GM21526 (cell line): ENCODE measurements around the gene HOXA5.

Experiments
- ATAC-seq: cut with Tn5 transposase; IDR thresholded peaks from one replicate; pipeline ENCODE4 v1.9.1; 2021; ENCODE audit warnings: moderate library complexity; ENCODE audit not compliant: unreplicated experiment, low FRiP score

HOXA5 gene

GRCh38 chr7:27182861-27183681 lies 39.6 kb upstream of the HOXA5 start:
- no peak for ATAC-seq

- no peak for ATAC-seq
Measured at GRCh38 chr7:27182285-27182841, 38.9 kb upstream of the HOXA5 start.

- ATAC-seq: no peak
Measured at GRCh38 chr7:27181795-27182275, 38.4 kb upstream of the HOXA5 start.

- no peak for ATAC-seq
Measured at GRCh38 chr7:27180431-27181420, 37.2 kb upstream of the HOXA5 start.

GRCh38 chr7:27179503-27180430 lies 36.3 kb upstream of the HOXA5 start:
- no peak for ATAC-seq

- no peak for ATAC-seq
Measured at GRCh38 chr7:27179030-27179429, 35.5 kb upstream of the HOXA5 start.

- ATAC-seq: no peak
Measured at GRCh38 chr7:27178366-27178765, 34.9 kb upstream of the HOXA5 start.

GRCh38 chr7:27177795-27178320 lies 34.4 kb upstream of the HOXA5 start:
- ATAC-seq: no peak

- no peak for ATAC-seq
Measured at GRCh38 chr7:27176962-27177794, 33.7 kb upstream of the HOXA5 start.

GRCh38 chr7:27176524-27176845 lies 33.0 kb upstream of the HOXA5 start:
- ATAC-seq: no peak

- no peak for ATAC-seq
Measured at GRCh38 chr7:27175626-27176523, 32.4 kb upstream of the HOXA5 start.

GRCh38 chr7:27174874-27175625 lies 31.6 kb upstream of the HOXA5 start:
- ATAC-seq: no peak

GRCh38 chr7:27173956-27174873 lies 30.7 kb upstream of the HOXA5 start, which contains the start of gene HOXA10:
HOXA10 (minus strand) TSS chr7:27174320; CDS start chr7:27174306, 14 bp downstream.
- no peak for ATAC-seq

GRCh38 chr7:27173511-27173955 lies 30.1 kb upstream of the HOXA5 start:
- no peak for ATAC-seq

- ATAC-seq: no peak
Measured at GRCh38 chr7:27172823-27173510, 29.5 kb upstream of the HOXA5 start.
